ENCODE data around the gene TEX10.

DNA sequence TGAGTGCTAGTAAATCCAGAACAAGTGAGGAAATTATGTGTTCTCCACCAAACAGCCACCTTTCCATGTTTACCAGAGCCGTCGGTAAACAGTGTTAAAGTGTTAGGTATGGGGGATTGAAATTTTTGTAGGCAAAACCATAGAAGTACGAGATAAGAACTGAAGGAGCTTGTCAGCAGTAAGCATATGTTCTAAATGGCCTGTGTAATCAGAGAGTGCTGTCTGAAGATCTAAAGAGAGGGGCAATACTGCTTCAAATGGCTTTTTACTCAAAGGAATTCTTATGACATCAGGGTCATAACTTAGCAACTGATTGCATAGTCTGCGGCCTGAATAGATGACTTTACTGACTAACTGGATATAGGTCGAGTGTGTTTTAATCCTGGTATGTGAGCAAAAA, 13.4 kb upstream of the TEX10 start:
- TF ChIP-seq, protein P1, sequence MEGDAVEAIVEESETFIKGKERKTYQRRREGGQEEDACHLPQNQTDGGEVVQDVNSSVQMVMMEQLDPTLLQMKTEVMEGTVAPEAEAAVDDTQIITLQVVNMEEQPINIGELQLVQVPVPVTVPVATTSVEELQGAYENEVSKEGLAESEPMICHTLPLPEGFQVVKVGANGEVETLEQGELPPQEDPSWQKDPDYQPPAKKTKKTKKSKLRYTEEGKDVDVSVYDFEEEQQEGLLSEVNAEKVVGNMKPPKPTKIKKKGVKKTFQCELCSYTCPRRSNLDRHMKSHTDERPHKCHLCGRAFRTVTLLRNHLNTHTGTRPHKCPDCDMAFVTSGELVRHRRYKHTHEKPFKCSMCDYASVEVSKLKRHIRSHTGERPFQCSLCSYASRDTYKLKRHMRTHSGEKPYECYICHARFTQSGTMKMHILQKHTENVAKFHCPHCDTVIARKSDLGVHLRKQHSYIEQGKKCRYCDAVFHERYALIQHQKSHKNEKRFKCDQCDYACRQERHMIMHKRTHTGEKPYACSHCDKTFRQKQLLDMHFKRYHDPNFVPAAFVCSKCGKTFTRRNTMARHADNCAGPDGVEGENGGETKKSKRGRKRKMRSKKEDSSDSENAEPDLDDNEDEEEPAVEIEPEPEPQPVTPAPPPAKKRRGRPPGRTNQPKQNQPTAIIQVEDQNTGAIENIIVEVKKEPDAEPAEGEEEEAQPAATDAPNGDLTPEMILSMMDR (IDR thresholded peaks at IDR 0.05; ENCODE audit: insufficient read depth, low read length) = no peak
- TF ChIP-seq GABPA (IDR thresholded peaks at IDR 0.05; ENCODE audit: low read depth) = no peak
- TF ChIP-seq SPI1 (IDR thresholded peaks at IDR 0.05; ENCODE audit: borderline replicate concordance, low read depth) = no peak
- TF ChIP-seq POLR2AphosphoS5 (IDR thresholded peaks at IDR 0.05; ENCODE audit: low read depth) = no peak

Data from HL-60 (cell line).